Neural crest cell (in vitro differentiated cells): ENCODE data around the gene VCAM1. TPM values are rescaled to one million over a fixed set of nuclear protein-coding genes. Genes with fewer than 3 reads are reported as not detected.
"Not testable (repeated sequence)": the region's sequence is repeated elsewhere in the genome, so short reads cannot be mapped to it uniquely, and the experiment has no call there.

Experiments used
- DNase-seq: peaks from one replicate; pipeline ENCODE4 v3.0.0; 2021; ENCODE audit warnings: low read depth, mixed read lengths, low spot score
- H3K27ac Mint-ChIP-seq: one replicate; pipeline ENCODE4 v1.8.0; 2021; ENCODE audit warnings: mild to moderate bottlenecking, mixed read lengths; ENCODE audit not compliant: unreplicated experiment
- H3K27me3 Mint-ChIP-seq: 2 replicates; pipeline ENCODE4 v1.8.0; 2021; ENCODE audit warnings: low read depth, mild to moderate bottlenecking, mixed read lengths
- H3K36me3 Mint-ChIP-seq: 2 replicates; pipeline ENCODE4 v1.8.0; 2021; ENCODE audit warnings: low read depth, mild to moderate bottlenecking, mixed read lengths
- H3K4me1 Mint-ChIP-seq: 2 replicates; pipeline ENCODE4 v1.8.0; 2021; ENCODE audit warnings: mixed read lengths
- H3K4me3 Mint-ChIP-seq: one replicate; pipeline ENCODE4 v1.8.0; 2021; ENCODE audit warnings: mild to moderate bottlenecking, mixed read lengths
- H3K9me3 Mint-ChIP-seq: 2 replicates; pipeline ENCODE4 v1.8.0; 2021; ENCODE audit warnings: mixed read lengths
- total RNA-seq: library from RNA; stranded (reverse); gene quantifications from 2 replicates; pipeline ENCODE4 v1.2.1, GENCODE V29; 2021
- TF ChIP-seq, protein P1 (sequence below): fragments of 200-600 bp; sonication (generic); conservative IDR thresholded peaks from 2 replicates; pipeline ENCODE4 v1.5.0; 2021; ENCODE audit warnings: antibody characterized with exemption, mild to moderate bottlenecking

The VCAM1 gene
- total RNA-seq, 1 donor from 2014 or later, result 8.6 TPM

DNA sequence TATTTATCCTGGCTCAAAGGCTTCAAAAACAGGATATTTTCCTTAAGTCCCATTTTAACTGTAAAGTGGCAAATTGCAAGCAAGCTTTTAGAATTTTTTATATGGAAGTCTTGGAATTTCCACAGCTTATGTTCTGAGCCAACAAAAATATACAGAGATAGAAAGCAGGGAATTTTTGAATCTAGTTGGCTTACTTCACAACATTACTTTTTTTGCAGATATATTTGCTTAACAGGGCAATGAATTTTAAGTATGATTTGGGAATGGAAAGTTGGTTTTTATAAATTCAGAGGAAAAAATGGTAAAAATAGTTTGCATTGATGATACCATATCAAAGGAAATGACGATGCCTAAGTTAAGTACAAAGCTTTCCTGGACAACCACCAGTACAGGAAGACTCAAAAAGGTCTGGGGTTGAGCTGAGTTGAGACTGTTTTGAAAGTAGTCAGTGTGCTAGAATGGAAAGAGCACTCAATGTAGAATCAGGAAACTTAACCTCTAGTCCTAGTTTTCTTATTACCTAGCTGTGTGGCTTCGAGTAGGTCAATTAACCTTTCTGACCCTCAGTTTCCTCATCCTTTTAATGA is 11.0 kb upstream of the VCAM1 start:
- H3K27ac Mint-ChIP-seq, result no peak overlapping the region
- H3K27me3 Mint-ChIP-seq, result no peaks in the 10 kb centered on the region

DNA sequence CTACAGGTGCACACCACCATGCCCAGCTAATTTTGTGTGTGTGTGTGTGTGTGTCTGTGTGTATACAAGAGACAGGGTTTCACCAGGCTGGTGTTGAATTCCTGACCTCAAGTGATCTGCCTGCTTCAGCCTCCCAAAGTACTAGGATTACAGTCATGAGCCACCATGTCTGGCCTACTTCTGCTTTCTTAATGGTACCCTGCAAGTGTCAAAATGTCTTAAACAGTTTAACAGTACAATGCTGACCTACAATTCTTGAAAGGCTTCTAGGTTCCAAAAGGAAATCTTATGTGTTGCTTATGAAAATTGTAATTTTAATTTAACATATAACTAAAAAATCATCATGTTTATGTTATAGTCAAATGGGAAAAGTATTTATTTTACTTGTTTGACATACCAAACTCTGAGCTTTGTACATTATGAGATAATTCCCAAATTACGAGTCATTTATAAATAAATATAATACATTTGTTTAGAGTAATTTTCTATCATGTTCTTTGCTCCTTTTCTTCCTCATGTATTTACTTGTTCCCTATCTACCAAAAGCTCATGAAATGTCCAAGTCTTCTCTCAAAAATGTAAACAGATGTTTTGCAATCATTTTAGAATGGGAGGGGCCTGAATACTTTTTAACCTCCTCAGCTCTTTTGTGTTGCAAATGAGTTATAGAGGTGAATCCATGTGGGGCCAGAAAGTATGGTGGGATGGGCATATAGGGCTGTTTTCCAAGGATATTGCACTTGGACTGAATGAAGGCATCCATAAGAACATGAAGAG is 8.4 kb upstream of the VCAM1 start:
- peaks cover 16% of the 10 kb centered on the region for H3K4me1 Mint-ChIP-seq
- no peak overlapping the region for H3K27ac Mint-ChIP-seq
- H3K27me3 Mint-ChIP-seq, result no peaks in the 10 kb centered on the region
- DNase-seq, result no peak
- peaks cover 4% of the 10 kb centered on the region for H3K9me3 Mint-ChIP-seq
- TF ChIP-seq, protein P1, sequence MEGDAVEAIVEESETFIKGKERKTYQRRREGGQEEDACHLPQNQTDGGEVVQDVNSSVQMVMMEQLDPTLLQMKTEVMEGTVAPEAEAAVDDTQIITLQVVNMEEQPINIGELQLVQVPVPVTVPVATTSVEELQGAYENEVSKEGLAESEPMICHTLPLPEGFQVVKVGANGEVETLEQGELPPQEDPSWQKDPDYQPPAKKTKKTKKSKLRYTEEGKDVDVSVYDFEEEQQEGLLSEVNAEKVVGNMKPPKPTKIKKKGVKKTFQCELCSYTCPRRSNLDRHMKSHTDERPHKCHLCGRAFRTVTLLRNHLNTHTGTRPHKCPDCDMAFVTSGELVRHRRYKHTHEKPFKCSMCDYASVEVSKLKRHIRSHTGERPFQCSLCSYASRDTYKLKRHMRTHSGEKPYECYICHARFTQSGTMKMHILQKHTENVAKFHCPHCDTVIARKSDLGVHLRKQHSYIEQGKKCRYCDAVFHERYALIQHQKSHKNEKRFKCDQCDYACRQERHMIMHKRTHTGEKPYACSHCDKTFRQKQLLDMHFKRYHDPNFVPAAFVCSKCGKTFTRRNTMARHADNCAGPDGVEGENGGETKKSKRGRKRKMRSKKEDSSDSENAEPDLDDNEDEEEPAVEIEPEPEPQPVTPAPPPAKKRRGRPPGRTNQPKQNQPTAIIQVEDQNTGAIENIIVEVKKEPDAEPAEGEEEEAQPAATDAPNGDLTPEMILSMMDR, result no peak
- H3K4me3 Mint-ChIP-seq, result no peak overlapping the region
- no peaks in the 10 kb centered on the region for H3K36me3 Mint-ChIP-seq

More for the DNA sequence above, 11.0 kb upstream of the VCAM1 start:
- TF ChIP-seq, protein P1, result no peak
- Mint-ChIP-seq H3K36me3 (no peaks in the 10 kb centered on the region), H3K9me3 (peaks cover 4% of the 10 kb centered on the region), H3K4me3 (no peak overlapping the region), H3K4me1 (peaks cover 14% of the 10 kb centered on the region)
- DNase-seq, result no peak

DNA sequence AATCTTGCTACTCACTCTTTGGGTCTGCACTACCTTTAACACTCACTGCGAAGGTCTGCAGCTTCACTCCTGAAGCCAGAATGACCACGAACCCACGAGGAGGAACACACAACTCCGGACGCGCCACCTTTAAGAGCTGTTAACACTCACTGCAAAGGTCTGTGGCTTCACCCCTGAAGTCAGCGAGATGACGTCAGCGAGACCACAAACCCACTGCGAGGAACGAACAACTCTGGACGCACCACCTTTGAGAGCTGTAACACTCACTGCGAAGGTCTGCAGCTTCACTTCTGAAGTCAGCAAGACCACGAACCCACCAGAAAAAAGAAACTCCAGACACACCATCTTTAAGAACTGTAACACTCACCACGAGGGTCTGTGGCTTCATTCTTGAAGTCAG is 6.5 kb upstream of the VCAM1 start:
- peaks cover 11% of the 10 kb centered on the region for H3K4me1 Mint-ChIP-seq
- not testable (repeated sequence) for H3K9me3 Mint-ChIP-seq, H3K36me3 Mint-ChIP-seq, DNase-seq, H3K27me3 Mint-ChIP-seq, H3K27ac Mint-ChIP-seq, H3K4me3 Mint-ChIP-seq

DNA sequence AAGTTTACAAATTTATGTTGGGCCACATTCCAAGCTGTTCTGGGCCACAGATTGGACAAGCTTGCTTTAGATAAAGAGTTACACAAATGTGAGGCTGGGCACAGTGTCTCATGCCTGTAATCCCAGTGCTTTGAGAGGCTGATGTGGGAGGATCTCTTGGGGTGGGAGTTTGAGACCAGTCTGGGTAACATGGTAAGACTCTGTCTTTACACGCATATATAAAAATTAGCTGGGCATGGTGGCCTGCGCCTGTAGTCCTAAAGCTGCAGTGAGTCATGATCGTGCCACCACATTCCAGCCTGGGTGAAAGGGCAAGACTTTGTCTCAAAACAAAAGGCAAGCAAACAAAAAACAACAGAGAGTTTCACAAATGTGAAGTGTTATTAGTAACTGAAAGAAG is 5.9 kb upstream of the VCAM1 start:
- H3K27ac Mint-ChIP-seq, result no peak overlapping the region

DNA sequence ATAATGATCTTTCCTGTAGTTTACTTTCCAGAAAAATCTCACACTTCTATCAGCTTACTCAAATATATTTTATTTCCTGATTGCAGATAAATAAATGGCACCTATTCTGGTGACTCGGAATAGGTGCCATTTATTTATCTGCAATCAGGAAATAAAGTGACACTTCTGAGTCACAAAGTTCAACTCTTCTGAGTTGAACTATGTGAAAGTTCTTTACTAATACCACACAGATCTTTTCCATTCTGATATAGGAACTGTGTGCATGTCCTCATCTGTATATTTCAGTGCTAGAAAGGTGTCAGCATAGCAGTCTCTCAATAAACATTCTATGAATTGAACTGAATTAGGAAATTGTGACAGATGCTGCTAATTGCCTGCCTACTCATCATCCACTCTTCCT is 4.9 kb upstream of the VCAM1 start:
- Mint-ChIP-seq H3K4me1 (peaks cover 16% of the 10 kb centered on the region), H3K4me3 (no peak overlapping the region), H3K9me3 (peaks cover 4% of the 10 kb centered on the region), H3K27me3 (no peaks in the 10 kb centered on the region), H3K27ac (no peak overlapping the region), H3K36me3 (no peaks in the 10 kb centered on the region)
- TF ChIP-seq, protein P1, result no peak
- no peak for DNase-seq

More for the DNA sequence above, 5.9 kb upstream of the VCAM1 start:
- Mint-ChIP-seq H3K4me1 (peaks cover 11% of the 10 kb centered on the region), H3K27me3 (no peaks in the 10 kb centered on the region), H3K36me3 (no peaks in the 10 kb centered on the region), H3K9me3 (peaks cover 4% of the 10 kb centered on the region), H3K4me3 (no peak overlapping the region)
- no peak for DNase-seq
- TF ChIP-seq, protein P1, result no peak

- peaks cover 35% of the 10 kb centered on the region for H3K4me1 Mint-ChIP-seq
- DNase-seq, result no peak
- no peak overlapping the region for H3K4me3 Mint-ChIP-seq
- H3K36me3 Mint-ChIP-seq, result no peaks in the 10 kb centered on the region
- no peaks in the 10 kb centered on the region for H3K27me3 Mint-ChIP-seq
- no peak overlapping the region for H3K27ac Mint-ChIP-seq
- H3K9me3 Mint-ChIP-seq, result peaks cover 2% of the 10 kb centered on the region
- TF ChIP-seq, protein P1, result no peak
Measured at GRCh38 chr1:100717218-100717617, 2.3 kb upstream of the VCAM1 start.
